Left kidney (tissue), 1 donor: ENCODE measurements around the gene HSPBAP1. TPM values are rescaled to one million over a fixed set of nuclear protein-coding genes. Genes with fewer than 3 reads are reported as not detected.

ENCODE experiments used
- polyA plus RNA-seq: library from polyadenylated mRNA; unstranded; fragments of 120-200 nt; gene quantifications from one replicate; pipeline ENCODE4 v1.2.1, GENCODE V29; 2013; ENCODE audit not compliant: insufficient read length

HSPBAP1 gene
- polyA plus RNA-seq, 1 donor = 18.7 TPM

Other genes with a start within 250 kb of the HSPBAP1 start
- gene PARP9, start 229.5 kb downstream of the HSPBAP1 start, polyA plus RNA-seq = 17.4 TPM
- 15.1 TPM for gene DTX3L, start 229.5 kb downstream of the HSPBAP1 start, polyA plus RNA-seq
- 0.45 TPM for gene PARP15, start 216.2 kb downstream of the HSPBAP1 start, polyA plus RNA-seq
- gene PARP14, start 113.0 kb downstream of the HSPBAP1 start, polyA plus RNA-seq = 30.4 TPM
- 17.3 TPM for gene SLC49A4, start 1.2 kb upstream of the HSPBAP1 start, polyA plus RNA-seq
- gene SEMA5B, start 233.9 kb upstream of the HSPBAP1 start, polyA plus RNA-seq = 28.1 TPM